K562 (cell line): ENCODE results near the gene AIFM3. TPM values are rescaled to one million over a fixed set of nuclear protein-coding genes. Genes with fewer than 3 reads are reported as not detected.

Source experiments
- CLOCK ChIP-seq: fragments of 250-450 bp; sonication (Bioruptor Pico); IDR thresholded peaks from 2 replicates; pipeline ENCODE4 v1.4.0; 2020; ENCODE audit warnings: mild to moderate bottlenecking, moderate library complexity, borderline replicate concordance
- CREB5 ChIP-seq: fragments of 250-450 bp; sonication (Bioruptor Pico); IDR thresholded peaks from 2 replicates; pipeline ENCODE4 v1.5.0; 2020; ENCODE audit warnings: mild to moderate bottlenecking
- CXXC5 ChIP-seq: fragments of 250-450 bp; sonication (Bioruptor Pico); IDR thresholded peaks from 2 replicates; pipeline ENCODE4 v1.8.0; 2022; ENCODE audit warnings: inconsistent platforms, mild to moderate bottlenecking, moderate library complexity
- EGR1 ChIP-seq: fragments of 450-650 bp; conservative IDR thresholded peaks from 2 replicates; pipeline ENCODE4 v1.6.1; 2017; ENCODE audit warnings: mild to moderate bottlenecking
- ERF ChIP-seq: fragments of 450-650 bp; formaldehyde crosslinking; IDR thresholded peaks from 2 replicates; pipeline ENCODE4 v1.4.0; 2020; ENCODE audit warnings: mild to moderate bottlenecking, mixed read lengths
- ETV1 ChIP-seq: fragments of 450-650 bp; conservative IDR thresholded peaks from 2 replicates; pipeline ENCODE4 v1.6.1; 2016; ENCODE audit warnings: missing genetic modification characterization, control low read depth, low read depth, missing compliant biosample characterization
- MIER1 ChIP-seq: fragments of 450-650 bp; IDR thresholded peaks from 2 replicates; pipeline ENCODE4 v1.6.1; 2016; ENCODE audit warnings: antibody characterized with exemption, mild to moderate bottlenecking, low read depth
- NR0B1 ChIP-seq: fragments of 450-650 bp; IDR thresholded peaks from one replicate; pipeline ENCODE4 v1.6.1; 2018; ENCODE audit warnings: mild to moderate bottlenecking, moderate library complexity; ENCODE audit not compliant: partially characterized antibody
- PHF8 ChIP-seq: fragments of 200-600 bp; sonication (generic); IDR thresholded peaks from 2 replicates; pipeline ENCODE4 v1.6.1; 2012; ENCODE audit warnings: mixed run types, mild to moderate bottlenecking, inconsistent platforms, low read length, moderate library complexity, borderline replicate concordance
- POLR2AphosphoS2 ChIP-seq: IDR thresholded peaks from 2 replicates; pipeline ENCODE4 v1.6.1; 2012; ENCODE audit warnings: low read length, improper control_type of control experiment
- RHOXF2B ChIP-seq: fragments of 250-450 bp; sonication (Bioruptor Pico); conservative IDR thresholded peaks from 2 replicates; pipeline ENCODE4 v1.5.1; 2021
- SMARCE1 ChIP-seq: fragments of 450-650 bp; IDR thresholded peaks from 2 replicates; pipeline ENCODE4 v1.7.1; 2016; ENCODE audit warnings: mild to moderate bottlenecking
- SNRNP70 ChIP-seq: fragments of 200-400 bp; formaldehyde crosslinking; optimal IDR thresholded peaks from 2 replicates; pipeline ENCODE3; 2017; ENCODE audit warnings: low read depth, low read length
- STAT6 ChIP-seq: sonication (generic); formaldehyde crosslinking; IDR thresholded peaks from 2 replicates; pipeline ENCODE4 v1.8.1; 2023; ENCODE audit warnings: mild to moderate bottlenecking, missing genetic modification reagents
- THRB ChIP-seq: fragments of 450-650 bp; formaldehyde crosslinking; conservative IDR thresholded peaks from 2 replicates; pipeline ENCODE4 v1.4.0; 2022; ENCODE audit warnings: mild to moderate bottlenecking, missing genetic modification characterization
- ZFPM2 ChIP-seq: fragments of 250-450 bp; sonication (Bioruptor Pico); IDR thresholded peaks from 2 replicates; pipeline ENCODE4 v1.5.1; 2022; ENCODE audit warnings: mild to moderate bottlenecking
- ZNF311 ChIP-seq: fragments of 250-450 bp; sonication (Bioruptor Pico); IDR thresholded peaks from 2 replicates; pipeline ENCODE4 v1.4.0; 2020; ENCODE audit warnings: mild to moderate bottlenecking, moderate library complexity
- ZNF583 ChIP-seq: fragments of 250-450 bp; sonication (Bioruptor Pico); IDR thresholded peaks from 2 replicates; pipeline ENCODE4 v1.4.0; 2020
- ZNF584 ChIP-seq: fragments of 200-800 bp; sonication (Bioruptor generic); IDR thresholded peaks from 2 replicates; pipeline ENCODE4 v1.6.1; 2016; ENCODE audit warnings: low read depth, mild to moderate bottlenecking, missing genetic modification characterization, missing compliant biosample characterization
- ZNF696 ChIP-seq: fragments of 250-450 bp; sonication (Bioruptor Pico); conservative IDR thresholded peaks from 2 replicates; pipeline ENCODE4 v1.4.0; 2020; ENCODE audit warnings: mild to moderate bottlenecking, moderate library complexity
- ZNF717 ChIP-seq: fragments of 250-450 bp; sonication (Bioruptor Pico); IDR thresholded peaks from 2 replicates; pipeline ENCODE4 v1.5.0; 2021
- ZNF766 ChIP-seq: fragments of 200-800 bp; sonication (Bioruptor generic); conservative IDR thresholded peaks from 2 replicates; pipeline ENCODE4 v1.6.1; 2016; ENCODE audit warnings: missing genetic modification characterization, missing compliant biosample characterization
- polyA plus RNA-seq, 8 experiments: library from polyadenylated mRNA; depleted of rRNA in 4 of 8; stranded (reverse) in 5 of 8; unstranded in 3 of 8; fragments of >200 nt; fragmentation: Nextera tagmentation in 2 of 8; fragmentation: Illumina TruSeq in 1 of 8; extraction: Ambion mirVana in 2 of 8; extraction: Trizol in 1 of 8; gene quantifications; 2 replicates each; pipeline versions ENCODE4 v1.2.1 to v1.2.3, GENCODE V29; 2011 to 2014; ENCODE audit warnings: inconsistent platforms in 1 of 8, missing spikeins in 1 of 8
- total RNA-seq, 7 experiments: library from RNA; depleted of rRNA in 6 of 7; stranded (reverse); fragments of >200 nt in 6 of 7; fragmentation: Illumina TruSeq in 2 of 7; extraction: Trizol in 2 of 7; gene quantifications; 2 replicates each; pipeline versions ENCODE4 v1.2.1 to v1.2.3, GENCODE V29; 2011 to 2021; ENCODE audit warnings: low replicate concordance in 1 of 7

The AIFM3 gene
- total and polyA plus RNA-seq, 9 of the 15 experiments (the other 6 are each of a cell fraction or from before 2014, with no cell fraction given) = 0.03 to 0.20 (median 0.07) TPM; not detected in 1

GRCh38 chr22:20978419-20978818 is 11.4 kb downstream of the AIFM3 start (continued):
- peak; percentile 82 for TF ChIP-seq STAT6 (CRISPR knock-in tag)
- TF ChIP-seq ZNF583 = no peak
- TF ChIP-seq ZNF311 (CRISPR knock-in tag) = no peak
- no peak for TF ChIP-seq ETV1
- no peak for TF ChIP-seq CREB5
- TF ChIP-seq NR0B1 = no peak
- no peak for TF ChIP-seq CLOCK (CRISPR knock-in tag)
- no peak for TF ChIP-seq PHF8
- TF ChIP-seq SNRNP70 = no peak
- 0 out of 2 replicates have a peak, but pooled peaks have one; percentile 34 for TF ChIP-seq THRB
- no peak for TF ChIP-seq MIER1
- TF ChIP-seq EGR1 = no peak
- TF ChIP-seq ZFPM2 (CRISPR knock-in tag) = no peak
- no peak for TF ChIP-seq ZNF696 (CRISPR knock-in tag)
- no peak for TF ChIP-seq SMARCE1
- no peak for TF ChIP-seq ERF (CRISPR knock-in tag)
- no peak for TF ChIP-seq RHOXF2B
- TF ChIP-seq POLR2AphosphoS2 = no peak
- TF ChIP-seq ZNF584 (CRISPR knock-in tag) = no peak
- no peak for TF ChIP-seq ZNF717 (CRISPR knock-in tag)
- no peak for TF ChIP-seq ZNF766 (CRISPR knock-in tag)
- no peak for TF ChIP-seq CXXC5 (CRISPR knock-in tag)
